Measurements from ENCODE around the gene THSD8. TPM values are rescaled to one million over a fixed set of nuclear protein-coding genes. Genes with fewer than 3 reads are reported as not detected.
"Not testable (repeated sequence)": the region's sequence is repeated elsewhere in the genome, so short reads cannot be mapped to it uniquely, and the experiment has no call there.

The THSD8 gene
- polyA plus RNA-seq, 1 experiment, result 1.6 TPM

DNA sequence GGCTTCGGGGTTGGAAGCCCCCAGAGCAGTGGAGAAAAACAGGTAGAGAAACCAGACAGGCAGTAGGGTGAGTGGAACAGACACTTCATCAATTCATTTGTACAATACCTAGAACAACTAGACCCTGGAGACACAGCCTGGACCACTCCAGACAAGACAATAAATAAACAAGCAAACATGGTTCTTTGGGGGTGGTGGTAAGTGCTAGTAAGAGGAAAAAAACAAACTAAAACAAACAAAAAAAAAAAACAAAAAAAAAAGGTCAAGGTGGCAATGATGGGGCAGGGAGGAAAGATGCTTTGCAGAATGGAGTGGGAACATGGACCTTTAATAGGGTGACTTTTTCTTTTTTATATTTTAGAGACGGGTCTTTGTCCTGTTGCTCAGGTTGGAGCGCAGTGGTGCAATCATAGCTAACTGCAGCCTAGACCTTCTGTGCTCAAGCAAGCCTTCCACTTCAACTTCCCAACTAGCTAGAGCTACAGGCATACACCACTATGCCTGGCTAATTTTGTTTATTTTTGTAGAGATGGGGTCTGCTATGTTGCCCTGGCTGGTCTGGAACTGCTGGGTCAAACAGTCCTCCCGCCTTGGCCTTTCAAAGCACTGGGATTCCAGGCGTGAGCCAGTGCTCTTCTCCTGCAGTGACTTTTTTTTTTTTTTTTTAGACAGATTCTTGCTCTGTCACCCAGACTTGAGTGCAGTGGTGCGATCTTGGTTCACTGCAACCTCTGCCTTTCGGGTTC, 7.5 kb upstream of the THSD8 start:
- Histone ChIP-seq H3K27me3 (ENCODE audit: control insufficient read depth, insufficient read depth, low read length) (no peaks in the 10 kb centered on the region), H3K27ac (ENCODE audit: low read depth, low read length) (peak overlapping the region; percentile 90), H3K4me3 (ENCODE audit: low read depth, low read length) (peak overlapping the region; percentile 99), H3K9me3 (ENCODE audit: control insufficient read depth, insufficient read depth, low read length) (peaks cover 10% of the 10 kb centered on the region; the same call in 1 of the 2 replicates)
- no peak for TF ChIP-seq CTCF (IDR thresholded peaks at IDR 0.05; ENCODE audit: low read depth, low read length)
- ChIA-PET POLR2A (interaction anchor here (0.6 to 4.5 kb wide), 4 partner anchors 12 to 71 kb away, joined by 3 to 157 read pairs (median 16); partner anchors contain the start of genes RNASEH2A and TNPO2), CTCF (interaction anchor here (0.6 to 12.2 kb wide), 6 partner anchors 19 to 806 kb away, joined by 6 to 410 read pairs (median 13); partner anchors contain the start of gene HOOK2)
- no peak for DNase-seq (ENCODE audit: low read depth, low spot score)

GRCh38 chr19:12794971-12795381, 6.9 kb upstream of the THSD8 start:
- H3K9me3 ChIP-seq (ENCODE audit: control insufficient read depth, insufficient read depth, low read length), result peaks cover 10% of the 10 kb centered on the region; the same call in 1 of the 2 replicates
- H3K27me3 ChIP-seq (ENCODE audit: control insufficient read depth, insufficient read depth, low read length), result no peaks in the 10 kb centered on the region
- DNase-seq (ENCODE audit: low read depth, low spot score), result no peak
- no peak overlapping the region for H3K27ac ChIP-seq (ENCODE audit: low read depth, low read length)
- CTCF ChIA-PET, result interaction anchor here (0.6 to 12.2 kb wide), 6 partner anchors 19 to 806 kb away, joined by 6 to 410 read pairs (median 32); partner anchors contain the start of gene HOOK2
- TF ChIP-seq CTCF (IDR thresholded peaks at IDR 0.05; ENCODE audit: low read depth, low read length), result no peak
- POLR2A ChIA-PET, result interaction anchor here (0.6 to 4.1 kb wide), 6 partner anchors 11 to 72 kb away, joined by 3 to 25 read pairs (median 9); partner anchors contain the start of genes RNASEH2A and TNPO2
- no peak overlapping the region for H3K4me3 ChIP-seq (ENCODE audit: low read depth, low read length)

GRCh38 chr19:12796146-12797071, 5.5 kb upstream of the THSD8 start:
- Histone ChIP-seq H3K4me3 (ENCODE audit: low read depth, low read length) (no peak overlapping the region), H3K9me3 (ENCODE audit: control insufficient read depth, insufficient read depth, low read length) (peaks cover 10% of the 10 kb centered on the region; the same call in 1 of the 2 replicates), H3K27me3 (ENCODE audit: control insufficient read depth, insufficient read depth, low read length) (no peaks in the 10 kb centered on the region), H3K27ac (ENCODE audit: low read depth, low read length) (peak overlapping the region; percentile 39)
- DNase-seq (ENCODE audit: low read depth, low spot score), result no peak
- TF ChIP-seq CTCF (IDR thresholded peaks at IDR 0.05; ENCODE audit: low read depth, low read length), result peak; percentile 96
- ChIA-PET CTCF (interaction anchor here (0.6 to 12.2 kb wide), 23 partner anchors 8 to 232 kb away, joined by 3 to 410 read pairs (median 3); partner anchors contain the start of genes HOOK2 and RNASEH2A), POLR2A (interaction anchor here (1.4 to 2.4 kb wide), 4 partner anchors 10 to 36 kb away, joined by 4 to 16 read pairs (median 9); partner anchors contain the start of gene RNASEH2A)

DNA sequence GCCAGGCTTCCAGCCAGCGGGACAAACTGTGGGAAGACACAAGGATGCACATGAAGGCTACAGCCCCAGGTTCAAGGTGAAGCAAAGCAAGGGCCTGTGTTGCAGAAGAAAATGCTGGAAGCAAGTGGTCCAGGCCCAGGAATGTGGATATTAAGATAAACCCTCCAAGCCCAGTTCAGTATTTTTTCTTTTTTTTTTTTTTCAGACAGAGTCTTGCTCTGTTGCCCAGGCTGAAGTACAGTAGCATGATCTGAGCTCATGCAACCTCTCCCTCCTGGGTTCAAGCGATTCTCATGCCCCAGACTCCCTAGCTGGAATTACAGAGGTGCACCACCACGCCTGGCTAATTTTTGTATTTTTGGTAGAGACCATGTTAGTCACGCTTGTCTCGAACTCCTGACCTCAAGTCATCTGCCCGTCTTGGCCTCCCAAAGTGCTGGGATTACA, 4.7 kb upstream of the THSD8 start:
- Histone ChIP-seq H3K4me3 (ENCODE audit: low read depth, low read length) (no peak overlapping the region), H3K27me3 (ENCODE audit: control insufficient read depth, insufficient read depth, low read length) (no peaks in the 10 kb centered on the region), H3K9me3 (ENCODE audit: control insufficient read depth, insufficient read depth, low read length) (peaks cover 7% of the 10 kb centered on the region; the same call in 1 of the 2 replicates), H3K27ac (ENCODE audit: low read depth, low read length) (no peak overlapping the region)
- no peak for TF ChIP-seq CTCF (IDR thresholded peaks at IDR 0.05; ENCODE audit: low read depth, low read length)
- ChIA-PET CTCF (interaction anchor here (0.6 to 12.2 kb wide), 11 partner anchors 9 to 1244 kb away, joined by 3 to 410 read pairs (median 11); partner anchors contain the start of genes HOOK2 and RNASEH2A), POLR2A (interaction anchor here (2.4 kb wide), 1 partner anchor 19 kb away, joined by 16 read pairs; no protein-coding TSS in a partner anchor)
- DNase-seq (ENCODE audit: low read depth, low spot score), result no peak

GRCh38 chr19:12797607-12798006, 4.3 kb upstream of the THSD8 start:
- H3K27me3 ChIP-seq (ENCODE audit: control insufficient read depth, insufficient read depth, low read length); H3K4me3 ChIP-seq (ENCODE audit: low read depth, low read length); POLR2A ChIA-PET; H3K27ac ChIP-seq (ENCODE audit: low read depth, low read length); H3K9me3 ChIP-seq (ENCODE audit: control insufficient read depth, insufficient read depth, low read length); DNase-seq (ENCODE audit: low read depth, low spot score): not testable (repeated sequence)
- CTCF ChIA-PET, result interaction anchor here (0.6 to 12.2 kb wide), 10 partner anchors 8 to 1243 kb away, joined by 3 to 410 read pairs (median 12); partner anchors contain the start of genes GCDH, HOOK2 and RNASEH2A
